OCI-LY1 (cell line): ENCODE measurements around the gene THBS3.
"Not testable (repeated sequence)": the region's sequence is repeated elsewhere in the genome, so short reads cannot be mapped to it uniquely, and the experiment has no call there.

Experiments
- H2AFZ ChIP-seq: fragments of 200-600 bp; sonication (generic), shearing (Covaris generic); 2 replicates; pipeline ENCODE4 v1.6.0; 2014; ENCODE audit warnings: antibody characterized with exemption, mild to moderate bottlenecking, low read length
- H3F3A ChIP-seq: fragments of 200-600 bp; sonication (generic), shearing (Covaris generic); 2 replicates; pipeline ENCODE4 v1.6.0; 2014; ENCODE audit warnings: mild to moderate bottlenecking, antibody characterized with exemption, low read length, moderate library complexity; ENCODE audit not compliant: insufficient read depth
- H3K27ac ChIP-seq: fragments of 200-600 bp; sonication (generic); 2 replicates; pipeline ENCODE4 v1.5.1; 2014; ENCODE audit warnings: low read length, mixed run types, mild to moderate bottlenecking, low read depth; ENCODE audit not compliant: poor library complexity, severe bottlenecking
- H3K27me3 ChIP-seq: fragments of 200-600 bp; sonication (generic); 2 replicates; pipeline ENCODE4 v1.6.0; 2014; ENCODE audit warnings: antibody characterized with exemption, mild to moderate bottlenecking, low read length, moderate library complexity; ENCODE audit not compliant: insufficient read depth
- H3K36me3 ChIP-seq: fragments of 200-600 bp; sonication (generic); 2 replicates; pipeline ENCODE4 v1.6.1; 2014; ENCODE audit warnings: mild to moderate bottlenecking, antibody characterized with exemption, low read length, moderate library complexity, mixed read lengths; ENCODE audit not compliant: insufficient read depth
- H3K4me1 ChIP-seq: fragments of 200-600 bp; sonication (generic); 2 replicates; pipeline ENCODE4 v1.5.1; 2014; ENCODE audit warnings: mild to moderate bottlenecking, low read length, moderate library complexity; ENCODE audit not compliant: insufficient read depth, severe bottlenecking
- H3K4me2 ChIP-seq: fragments of 200-600 bp; sonication (generic), shearing (Covaris generic); 2 replicates; pipeline ENCODE4 v1.6.1; 2014; ENCODE audit warnings: low read length
- H3K4me3 ChIP-seq: fragments of 200-600 bp; sonication (generic); 2 replicates; pipeline ENCODE4 v1.5.1; 2014; ENCODE audit warnings: low read length, low read depth, mild to moderate bottlenecking, mixed read lengths; ENCODE audit not compliant: poor library complexity, severe bottlenecking
- H3K79me2 ChIP-seq: fragments of 200-600 bp; shearing (Covaris generic); 2 replicates; pipeline ENCODE4 v1.6.1; 2016; ENCODE audit warnings: mixed run types, low read length, mixed read lengths; ENCODE audit not compliant: insufficient read depth
- H3K9ac ChIP-seq: fragments of 200-600 bp; sonication (generic), shearing (Covaris generic); 2 replicates; pipeline ENCODE4 v1.6.1; 2014; ENCODE audit warnings: mild to moderate bottlenecking, low read length, mixed read lengths
- H3K9me2 ChIP-seq: fragments of 200-600 bp; sonication (generic), shearing (Covaris generic); 2 replicates; pipeline ENCODE4 v1.6.1; 2014; ENCODE audit warnings: low read depth, mild to moderate bottlenecking, low read length, mixed read lengths
- H3K9me3 ChIP-seq: fragments of 200-600 bp; shearing (Covaris generic); 2 replicates; pipeline ENCODE4 v1.6.1; 2014; ENCODE audit warnings: low read length, mixed read lengths
- H4K20me1 ChIP-seq: fragments of 200-600 bp; sonication (generic), shearing (Covaris generic); 2 replicates; pipeline ENCODE4 v1.6.0; 2016; ENCODE audit warnings: mild to moderate bottlenecking, low read length; ENCODE audit not compliant: insufficient read depth
- EZH2 ChIP-seq: fragments of 200-600 bp; sonication (generic), shearing (Covaris generic); IDR thresholded peaks from 2 replicates; pipeline ENCODE4 v1.8.0; 2017; ENCODE audit warnings: borderline replicate concordance, mixed run types, mild to moderate bottlenecking, antibody characterized with exemption, low read length, moderate library complexity, mixed read lengths
- TF ChIP-seq, protein P1 (sequence below): fragments of 200-600 bp; sonication (generic), shearing (Covaris generic); IDR thresholded peaks from 2 replicates; pipeline ENCODE4 v1.5.1; 2017; ENCODE audit warnings: mild to moderate bottlenecking, antibody characterized with exemption, low read length, moderate library complexity, mixed read lengths

The THBS3 gene

DNA sequence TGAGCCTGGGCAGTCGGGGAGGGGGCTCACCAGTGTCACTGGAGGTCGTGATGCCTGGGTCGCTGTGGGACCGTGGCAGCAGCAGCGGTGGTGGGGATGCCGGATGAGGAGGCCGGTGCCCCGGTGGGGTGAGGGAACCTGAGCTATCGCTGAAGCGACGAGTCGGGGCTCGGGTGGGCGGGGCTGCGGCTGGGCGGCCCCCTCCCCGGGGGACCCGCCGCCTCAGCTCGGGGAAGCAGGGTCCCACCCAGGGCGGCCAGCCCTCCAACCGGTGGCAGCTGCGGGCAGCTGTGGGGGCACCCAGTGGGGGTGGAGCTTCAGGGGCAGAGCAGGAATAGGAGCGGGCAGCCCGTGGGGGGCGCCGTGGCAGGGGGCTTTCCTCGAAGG is 42.5 kb upstream of the THBS3 start:
- Histone ChIP-seq H3K4me2 (peak overlapping the region; percentile 84), H3K9ac (peak overlapping the region; percentile 70), H3K9me3 (no peaks in the 10 kb centered on the region), H3K36me3 (no peaks in the 10 kb centered on the region), H3K4me3 (peak overlapping the region; percentile 65), H3K27me3 (no peaks in the 10 kb centered on the region), H3K27ac (peak overlapping the region; percentile 55), H4K20me1 (no peaks in the 10 kb centered on the region), H3K9me2 (no peaks in the 10 kb centered on the region), H2AFZ (no peak overlapping the region), H3K4me1 (peaks cover 47% of the 10 kb centered on the region), H3F3A (peaks cover 6% of the 10 kb centered on the region; the same call in 1 of the 2 replicates), H3K79me2 (no peaks in the 10 kb centered on the region)
- TF ChIP-seq, protein P1, sequence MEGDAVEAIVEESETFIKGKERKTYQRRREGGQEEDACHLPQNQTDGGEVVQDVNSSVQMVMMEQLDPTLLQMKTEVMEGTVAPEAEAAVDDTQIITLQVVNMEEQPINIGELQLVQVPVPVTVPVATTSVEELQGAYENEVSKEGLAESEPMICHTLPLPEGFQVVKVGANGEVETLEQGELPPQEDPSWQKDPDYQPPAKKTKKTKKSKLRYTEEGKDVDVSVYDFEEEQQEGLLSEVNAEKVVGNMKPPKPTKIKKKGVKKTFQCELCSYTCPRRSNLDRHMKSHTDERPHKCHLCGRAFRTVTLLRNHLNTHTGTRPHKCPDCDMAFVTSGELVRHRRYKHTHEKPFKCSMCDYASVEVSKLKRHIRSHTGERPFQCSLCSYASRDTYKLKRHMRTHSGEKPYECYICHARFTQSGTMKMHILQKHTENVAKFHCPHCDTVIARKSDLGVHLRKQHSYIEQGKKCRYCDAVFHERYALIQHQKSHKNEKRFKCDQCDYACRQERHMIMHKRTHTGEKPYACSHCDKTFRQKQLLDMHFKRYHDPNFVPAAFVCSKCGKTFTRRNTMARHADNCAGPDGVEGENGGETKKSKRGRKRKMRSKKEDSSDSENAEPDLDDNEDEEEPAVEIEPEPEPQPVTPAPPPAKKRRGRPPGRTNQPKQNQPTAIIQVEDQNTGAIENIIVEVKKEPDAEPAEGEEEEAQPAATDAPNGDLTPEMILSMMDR: no peak
- no peak for TF ChIP-seq EZH2

DNA sequence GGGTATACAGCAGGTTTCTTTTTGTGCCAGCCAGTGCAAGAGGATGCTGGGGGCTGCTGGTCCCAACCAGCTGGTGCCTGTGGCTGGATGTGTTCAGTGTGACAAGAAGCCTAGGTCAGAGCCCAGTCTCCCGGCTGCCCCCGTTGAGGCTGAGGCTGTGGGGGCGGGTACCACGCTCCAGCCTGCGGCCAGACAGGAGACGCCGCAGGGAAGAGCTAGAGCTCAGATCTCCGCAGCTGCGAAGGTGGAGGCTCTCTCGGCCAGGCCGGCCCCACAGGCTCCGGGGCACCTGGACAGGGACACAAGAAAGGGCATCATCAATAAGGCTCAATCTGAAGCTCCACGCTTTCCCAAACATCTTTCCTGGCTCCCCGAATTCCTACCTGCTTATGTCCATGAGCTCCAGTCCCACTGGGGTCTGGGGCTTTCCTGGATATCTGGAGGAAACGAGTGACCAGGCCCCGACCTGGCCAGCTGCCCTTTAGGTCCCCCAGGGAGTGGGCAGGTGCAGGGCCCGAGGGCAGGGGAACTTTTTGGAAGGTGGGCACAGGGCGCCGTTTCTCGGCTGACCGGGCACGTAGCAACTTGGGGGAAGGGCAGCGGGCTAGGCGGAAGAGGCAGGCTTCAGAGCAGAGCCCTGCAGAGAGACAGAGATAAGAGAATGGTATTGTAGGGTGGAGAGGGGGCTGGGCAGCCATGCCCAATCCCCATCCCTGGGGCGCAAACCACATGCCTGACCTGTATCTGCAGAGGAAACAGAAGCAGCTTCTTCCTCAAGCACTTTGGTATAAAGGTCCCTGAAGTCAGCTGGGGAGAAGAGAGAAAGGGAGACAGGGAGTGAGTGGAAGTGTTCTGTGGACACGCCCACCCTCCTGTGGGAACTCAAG is 40.2 kb upstream of the THBS3 start:
- peaks cover 6% of the 10 kb centered on the region; the same call in 1 of the 2 replicates for H3F3A ChIP-seq
- H4K20me1 ChIP-seq: no peaks in the 10 kb centered on the region
- H2AFZ ChIP-seq: no peak overlapping the region
- H3K79me2 ChIP-seq: no peaks in the 10 kb centered on the region
- no peak overlapping the region for H3K4me3 ChIP-seq
- TF ChIP-seq, protein P1: no peak
- no peak for TF ChIP-seq EZH2
- peak overlapping the region; percentile 20 for H3K27ac ChIP-seq
- H3K4me1 ChIP-seq: peaks cover 41% of the 10 kb centered on the region
- H3K36me3 ChIP-seq: no peaks in the 10 kb centered on the region
- no peak overlapping the region for H3K4me2 ChIP-seq
- no peaks in the 10 kb centered on the region for H3K9me3 ChIP-seq
- H3K9ac ChIP-seq: no peak overlapping the region
- no peaks in the 10 kb centered on the region for H3K27me3 ChIP-seq
- no peaks in the 10 kb centered on the region for H3K9me2 ChIP-seq

DNA sequence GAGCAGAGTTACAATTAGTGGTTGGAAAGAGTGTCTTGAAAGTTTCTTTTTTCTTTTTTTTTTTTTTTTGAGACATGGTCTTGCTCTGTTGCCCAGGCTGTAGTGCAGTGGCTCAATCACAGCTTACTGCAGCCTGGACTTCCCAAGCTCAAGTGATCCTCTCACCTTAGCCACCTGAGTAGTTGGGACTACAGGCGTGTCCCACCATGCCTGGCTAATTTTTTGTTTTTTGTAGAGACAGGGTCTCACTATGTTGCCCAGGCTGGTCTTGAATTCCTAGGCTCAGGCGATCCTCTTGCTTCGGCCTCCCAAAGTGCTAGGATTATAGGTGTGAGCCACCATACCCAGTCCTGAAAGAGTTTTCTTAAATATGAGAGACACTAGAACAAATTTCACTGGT is 39.1 kb upstream of the THBS3 start:
- not testable (repeated sequence) for H3K9ac ChIP-seq, H3K79me2 ChIP-seq, H3K9me2 ChIP-seq, H3K4me3 ChIP-seq, H2AFZ ChIP-seq, H3K4me2 ChIP-seq, H3F3A ChIP-seq, H3K36me3 ChIP-seq, H4K20me1 ChIP-seq, H3K27me3 ChIP-seq, H3K9me3 ChIP-seq
- Histone ChIP-seq H3K27ac (peak overlapping the region; percentile 20), H3K4me1 (peaks cover 52% of the 10 kb centered on the region)

DNA sequence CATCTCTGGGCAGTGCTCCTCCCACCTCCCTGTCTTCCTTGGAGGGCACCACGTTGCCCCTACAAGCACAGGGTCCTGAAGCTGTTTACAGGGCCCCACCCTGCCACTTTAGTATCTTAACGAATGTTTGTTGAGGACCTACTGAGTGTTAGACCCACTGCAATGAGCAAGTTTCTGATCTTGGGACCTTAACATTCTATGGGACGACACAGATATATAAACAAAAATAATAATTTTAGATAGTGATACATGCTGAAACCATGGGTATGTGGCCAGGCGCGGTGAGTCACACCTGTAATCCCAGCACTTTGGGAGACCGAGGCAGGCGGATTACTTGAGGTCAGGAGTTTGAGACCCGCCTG is 37.4 kb upstream of the THBS3 start:
- peak overlapping the region; percentile 75 for H3K4me3 ChIP-seq
- peaks cover 61% of the 10 kb centered on the region for H3K4me1 ChIP-seq
- H3K36me3 ChIP-seq: no peaks in the 10 kb centered on the region
- H2AFZ ChIP-seq: no peak overlapping the region
- peak overlapping the region; percentile 76 for H3K9ac ChIP-seq
- H3K79me2 ChIP-seq: no peaks in the 10 kb centered on the region
- peak overlapping the region; percentile 79 for H3K4me2 ChIP-seq
- H3F3A ChIP-seq: peaks cover 6% of the 10 kb centered on the region; the same call in 1 of the 2 replicates
- no peaks in the 10 kb centered on the region for H4K20me1 ChIP-seq
- no peaks in the 10 kb centered on the region for H3K27me3 ChIP-seq
- TF ChIP-seq EZH2: no peak
- TF ChIP-seq, protein P1: no peak
- H3K9me2 ChIP-seq: no peaks in the 10 kb centered on the region
- H3K9me3 ChIP-seq: no peaks in the 10 kb centered on the region
- peak overlapping the region; percentile 80 for H3K27ac ChIP-seq
